Progenitor cell of endocrine pancreas (in vitro differentiated cells): Measurements from ENCODE around the gene GDPD2. TPM values are rescaled to one million over a fixed set of nuclear protein-coding genes. Genes with fewer than 3 reads are reported as not detected.

ENCODE experiments used
- DNase-seq: peaks from one replicate; pipeline ENCODE4 v3.0.0; 2021; ENCODE audit warnings: low spot score; ENCODE audit not compliant: unreplicated experiment
- H3K27ac Mint-ChIP-seq: 2 replicates; pipeline ENCODE4 v1.8.0; 2021; ENCODE audit warnings: mild to moderate bottlenecking, moderate library complexity, mixed read lengths
- H3K27me3 Mint-ChIP-seq: 2 replicates; pipeline ENCODE4 v1.8.0; 2021; ENCODE audit warnings: mixed read lengths
- H3K36me3 Mint-ChIP-seq: 2 replicates; pipeline ENCODE4 v1.8.0; 2022; ENCODE audit warnings: mixed read lengths; ENCODE audit not compliant: insufficient read depth
- H3K4me1 Mint-ChIP-seq: 2 replicates; pipeline ENCODE4 v1.8.0; 2021; ENCODE audit warnings: low read depth, mixed read lengths
- H3K4me3 Mint-ChIP-seq: 2 replicates; pipeline ENCODE4 v1.8.0; 2021; ENCODE audit warnings: low read depth, mild to moderate bottlenecking, moderate library complexity, mixed read lengths
- H3K9me3 Mint-ChIP-seq: 2 replicates; pipeline ENCODE4 v1.8.0; 2021; ENCODE audit warnings: low read depth, mixed read lengths
- CTCF ChIP-seq: fragments of 200-600 bp; sonication (generic); IDR thresholded peaks from one replicate; pipeline ENCODE4 v1.5.0; 2021; ENCODE audit warnings: antibody characterized with exemption, mild to moderate bottlenecking; ENCODE audit not compliant: unreplicated experiment
- total RNA-seq: library from RNA; stranded (reverse); gene quantifications from 2 replicates; pipeline ENCODE4 v1.2.1, GENCODE V29; 2021

GDPD2 gene
- total RNA-seq, 1 donor from 2014 or later, result 2.3 TPM

GRCh38 chrX:70410921-70411320 lies 12.2 kb upstream of the GDPD2 start:
- no peaks in the 10 kb centered on the region for H3K4me1 Mint-ChIP-seq
- no peak for DNase-seq
- no peak overlapping the region for H3K27ac Mint-ChIP-seq
- no peaks in the 10 kb centered on the region for H3K27me3 Mint-ChIP-seq
- TF ChIP-seq CTCF, result no peak
- peaks cover 5% of the 10 kb centered on the region for H3K36me3 Mint-ChIP-seq
- H3K4me3 Mint-ChIP-seq, result no peak overlapping the region
- peaks cover 7% of the 10 kb centered on the region for H3K9me3 Mint-ChIP-seq

- Mint-ChIP-seq H3K36me3 (peaks cover 5% of the 10 kb centered on the region), H3K4me1 (no peaks in the 10 kb centered on the region), H3K9me3 (peaks cover 7% of the 10 kb centered on the region), H3K27ac (no peak overlapping the region), H3K27me3 (no peaks in the 10 kb centered on the region), H3K4me3 (no peak overlapping the region)
- no peak for TF ChIP-seq CTCF
- DNase-seq, result no peak
Observed at GRCh38 chrX:70411475-70411874, 11.6 kb upstream of the GDPD2 start.

GRCh38 chrX:70421618-70422017 lies 1.5 kb upstream of the GDPD2 start:
- Mint-ChIP-seq H3K4me3 (no peak overlapping the region), H3K27me3 (no peaks in the 10 kb centered on the region), H3K36me3 (peaks cover 2% of the 10 kb centered on the region), H3K27ac (no peak overlapping the region), H3K9me3 (peaks cover 3% of the 10 kb centered on the region), H3K4me1 (peaks cover 8% of the 10 kb centered on the region)
- no peak for DNase-seq
- TF ChIP-seq CTCF, result no peak

- H3K9me3 Mint-ChIP-seq, result peaks cover 6% of the 10 kb centered on the region
- H3K27ac Mint-ChIP-seq, result no peak overlapping the region
- no peak for TF ChIP-seq CTCF
- H3K36me3 Mint-ChIP-seq, result peaks cover 2% of the 10 kb centered on the region
- H3K4me1 Mint-ChIP-seq, result peaks cover 8% of the 10 kb centered on the region
- H3K4me3 Mint-ChIP-seq, result no peak overlapping the region
- no peak for DNase-seq
- H3K27me3 Mint-ChIP-seq, result no peaks in the 10 kb centered on the region
Observed at GRCh38 chrX:70423936-70424675, 992 bp downstream of the GDPD2 start.

- Mint-ChIP-seq H3K4me1 (peaks cover 8% of the 10 kb centered on the region), H3K27ac (no peak overlapping the region), H3K4me3 (no peak overlapping the region), H3K36me3 (peaks cover 2% of the 10 kb centered on the region), H3K27me3 (no peaks in the 10 kb centered on the region), H3K9me3 (peaks cover 7% of the 10 kb centered on the region)
- no peak for TF ChIP-seq CTCF
- no peak for DNase-seq
Observed at GRCh38 chrX:70424801-70425200, 1.7 kb downstream of the GDPD2 start.
